ENCODE data around the gene IMMP2L. TPM values are rescaled to one million over a fixed set of nuclear protein-coding genes. Genes with fewer than 3 reads are reported as not detected.

IMMP2L gene
- total RNA-seq, 1 experiment from 2014 or later: 13.6 TPM

GRCh38 chr7:111091593-111092358, 470.5 kb downstream of the IMMP2L start (continued):
- TF ChIP-seq CTCF (IDR thresholded peaks at IDR 0.05) (no peak), OVOL2 (CRISPR knock-in tag; IDR thresholded peaks at IDR 0.05; ENCODE audit: borderline replicate concordance) (no peak), NFYB (CRISPR knock-in tag; conservative IDR thresholded peaks at IDR 0.05; ENCODE audit: low read depth) (no peak), MAX (CRISPR knock-in tag; IDR thresholded peaks at IDR 0.05) (no peak), JUN (CRISPR knock-in tag; IDR thresholded peaks at IDR 0.05) (no peak), ZNF671 (CRISPR knock-in tag; IDR thresholded peaks at IDR 0.05) (no peak), ZBTB21 (CRISPR knock-in tag; IDR thresholded peaks at IDR 0.05; ENCODE audit: borderline replicate concordance) (no peak), ELF4 (CRISPR knock-in tag; IDR thresholded peaks at IDR 0.05; ENCODE audit: low read depth) (no peak)

DNA sequence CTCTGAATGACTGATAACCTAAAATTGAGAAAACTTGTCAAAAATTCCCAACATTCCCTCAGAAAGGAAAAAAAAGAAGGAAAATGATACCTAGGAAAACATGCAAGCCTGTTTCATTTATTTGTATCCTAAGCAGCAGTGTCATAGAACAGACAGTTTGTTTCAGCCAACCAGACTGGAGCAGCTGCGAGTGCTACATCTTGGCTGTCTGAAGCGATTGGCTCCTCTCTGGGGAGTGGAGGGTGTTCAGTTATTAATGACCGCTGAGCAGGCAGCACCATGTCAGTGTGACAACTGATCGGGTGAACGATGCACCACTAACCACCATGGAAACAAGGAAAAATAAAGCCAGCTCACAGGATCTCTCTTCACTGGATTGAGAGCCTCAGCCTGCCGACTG, 471.4 kb downstream of the IMMP2L start, which contains the start of gene LRRN3:
Gene LRRN3, plus strand, starts transcription at position 282 of the 400 bp plus-strand sequence. CDS start 31,646 bp downstream, outside the sequence.
- Mint-ChIP-seq H3K4me3 (no peak within 1 kb of the TSS; the same call in 1 of the 2 replicates), H3K27me3 (ENCODE audit: low read depth) (peaks cover 13% of the 10 kb centered on the region), H3K9me3 (no peaks in the 10 kb centered on the region), H3K36me3 (no peaks in the 10 kb centered on the region), H3K4me1 (peaks cover 53% of the 10 kb centered on the region), H3K27ac (no peak within 1 kb of the TSS; the same call in none of the 2 replicates)
- DNase-seq (ENCODE audit: low spot score): no peak
- ChIA-PET CTCF (interaction anchor here (0.8 kb wide), 1 partner anchor 8 kb away, joined by 5 read pairs; no protein-coding TSS in a partner anchor), POLR2A (no interaction called here)
- no peak for TF ChIP-seq JUN (CRISPR knock-in tag; IDR thresholded peaks at IDR 0.05)
- no peak for TF ChIP-seq ZBTB21 (CRISPR knock-in tag; IDR thresholded peaks at IDR 0.05; ENCODE audit: borderline replicate concordance)
- no peak for TF ChIP-seq SP1 (CRISPR knock-in tag; conservative IDR thresholded peaks at IDR 0.05)
- TF ChIP-seq AR (CRISPR knock-in tag; IDR thresholded peaks at IDR 0.05): no peak
- TF ChIP-seq ATF1 (CRISPR knock-in tag; IDR thresholded peaks at IDR 0.05): no peak
- TF ChIP-seq PRRX2 (CRISPR knock-in tag; IDR thresholded peaks at IDR 0.05): no peak
- TF ChIP-seq, protein P1, sequence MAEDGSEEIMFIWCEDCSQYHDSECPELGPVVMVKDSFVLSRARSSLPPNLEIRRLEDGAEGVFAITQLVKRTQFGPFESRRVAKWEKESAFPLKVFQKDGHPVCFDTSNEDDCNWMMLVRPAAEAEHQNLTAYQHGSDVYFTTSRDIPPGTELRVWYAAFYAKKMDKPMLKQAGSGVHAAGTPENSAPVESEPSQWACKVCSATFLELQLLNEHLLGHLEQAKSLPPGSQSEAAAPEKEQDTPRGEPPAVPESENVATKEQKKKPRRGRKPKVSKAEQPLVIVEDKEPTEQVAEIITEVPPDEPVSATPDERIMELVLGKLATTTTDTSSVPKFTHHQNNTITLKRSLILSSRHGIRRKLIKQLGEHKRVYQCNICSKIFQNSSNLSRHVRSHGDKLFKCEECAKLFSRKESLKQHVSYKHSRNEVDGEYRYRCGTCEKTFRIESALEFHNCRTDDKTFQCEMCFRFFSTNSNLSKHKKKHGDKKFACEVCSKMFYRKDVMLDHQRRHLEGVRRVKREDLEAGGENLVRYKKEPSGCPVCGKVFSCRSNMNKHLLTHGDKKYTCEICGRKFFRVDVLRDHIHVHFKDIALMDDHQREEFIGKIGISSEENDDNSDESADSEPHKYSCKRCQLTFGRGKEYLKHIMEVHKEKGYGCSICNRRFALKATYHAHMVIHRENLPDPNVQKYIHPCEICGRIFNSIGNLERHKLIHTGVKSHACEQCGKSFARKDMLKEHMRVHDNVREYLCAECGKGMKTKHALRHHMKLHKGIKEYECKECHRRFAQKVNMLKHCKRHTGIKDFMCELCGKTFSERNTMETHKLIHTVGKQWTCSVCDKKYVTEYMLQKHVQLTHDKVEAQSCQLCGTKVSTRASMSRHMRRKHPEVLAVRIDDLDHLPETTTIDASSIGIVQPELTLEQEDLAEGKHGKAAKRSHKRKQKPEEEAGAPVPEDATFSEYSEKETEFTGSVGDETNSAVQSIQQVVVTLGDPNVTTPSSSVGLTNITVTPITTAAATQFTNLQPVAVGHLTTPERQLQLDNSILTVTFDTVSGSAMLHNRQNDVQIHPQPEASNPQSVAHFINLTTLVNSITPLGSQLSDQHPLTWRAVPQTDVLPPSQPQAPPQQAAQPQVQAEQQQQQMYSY (CRISPR knock-in tag; IDR thresholded peaks at IDR 0.05): no peak
- TF ChIP-seq CREB1 (CRISPR knock-in tag; IDR thresholded peaks at IDR 0.05): no peak
- TF ChIP-seq FOXJ3 (CRISPR knock-in tag; IDR thresholded peaks at IDR 0.05; ENCODE audit: borderline replicate concordance): no peak
- TF ChIP-seq ZNF396 (CRISPR knock-in tag; IDR thresholded peaks at IDR 0.05; ENCODE audit: borderline replicate concordance): no peak
- TF ChIP-seq NR3C1 (CRISPR knock-in tag; conservative IDR thresholded peaks at IDR 0.05; ENCODE audit: low read depth): no peak
- TF ChIP-seq SMAD4 (CRISPR knock-in tag; IDR thresholded peaks at IDR 0.05): no peak
- TF ChIP-seq ELF4 (CRISPR knock-in tag; IDR thresholded peaks at IDR 0.05; ENCODE audit: low read depth): no peak
- TF ChIP-seq SOX15 (CRISPR knock-in tag; IDR thresholded peaks at IDR 0.05): no peak
- no peak for TF ChIP-seq E2F4 (CRISPR knock-in tag; IDR thresholded peaks at IDR 0.05; ENCODE audit: borderline replicate concordance, low read depth)
- no peak for TF ChIP-seq JAZF1 (CRISPR knock-in tag; IDR thresholded peaks at IDR 0.05)
- peak; percentile 68 for ATAC-seq

Measured in WTC11 (cell line).